Progenitor cell of endocrine pancreas (in vitro differentiated cells): ENCODE measurements around the gene CEP63. TPM values are rescaled to one million over a fixed set of nuclear protein-coding genes. Genes with fewer than 3 reads are reported as not detected.

Experiments used
- DNase-seq: peaks from one replicate; pipeline ENCODE4 v3.0.0; 2021; ENCODE audit warnings: low spot score; ENCODE audit not compliant: unreplicated experiment
- H3K27ac Mint-ChIP-seq: 2 replicates; pipeline ENCODE4 v1.8.0; 2021; ENCODE audit warnings: mild to moderate bottlenecking, moderate library complexity, mixed read lengths
- H3K27me3 Mint-ChIP-seq: 2 replicates; pipeline ENCODE4 v1.8.0; 2021; ENCODE audit warnings: mixed read lengths
- H3K36me3 Mint-ChIP-seq: 2 replicates; pipeline ENCODE4 v1.8.0; 2022; ENCODE audit warnings: mixed read lengths; ENCODE audit not compliant: insufficient read depth
- H3K4me1 Mint-ChIP-seq: 2 replicates; pipeline ENCODE4 v1.8.0; 2021; ENCODE audit warnings: low read depth, mixed read lengths
- H3K4me3 Mint-ChIP-seq: 2 replicates; pipeline ENCODE4 v1.8.0; 2021; ENCODE audit warnings: low read depth, mild to moderate bottlenecking, moderate library complexity, mixed read lengths
- H3K9me3 Mint-ChIP-seq: 2 replicates; pipeline ENCODE4 v1.8.0; 2021; ENCODE audit warnings: low read depth, mixed read lengths
- total RNA-seq: library from RNA; stranded (reverse); gene quantifications from 2 replicates; pipeline ENCODE4 v1.2.1, GENCODE V29; 2021
- TF ChIP-seq, protein P1 (sequence below): fragments of 200-600 bp; sonication (generic); IDR thresholded peaks from one replicate; pipeline ENCODE4 v1.5.0; 2021; ENCODE audit warnings: antibody characterized with exemption, mild to moderate bottlenecking; ENCODE audit not compliant: unreplicated experiment

The CEP63 gene
- total RNA-seq, 1 donor from 2014 or later: 25.7 TPM

DNA sequence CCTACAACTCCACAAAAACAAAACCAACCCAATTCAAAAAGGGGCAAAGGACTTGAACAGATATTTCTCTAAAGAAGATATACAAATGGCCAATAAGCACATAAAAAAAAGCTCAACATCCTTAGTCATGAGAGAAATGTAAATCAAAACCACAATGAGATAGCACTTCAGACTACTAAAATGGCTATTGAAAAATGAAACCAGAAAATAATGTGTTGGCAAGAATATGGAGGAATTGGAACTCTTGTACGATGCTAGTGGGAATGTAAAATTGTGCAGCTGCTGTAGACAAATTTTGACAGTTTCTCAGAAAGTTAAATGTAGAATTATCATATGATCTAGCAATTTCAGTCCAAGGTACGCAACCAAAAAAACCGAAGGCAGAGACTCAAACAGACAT, 136.0 kb downstream of the CEP63 start:
- Mint-ChIP-seq H3K9me3 (no peaks in the 10 kb centered on the region), H3K27me3 (no peaks in the 10 kb centered on the region), H3K27ac (no peak overlapping the region), H3K36me3 (no peaks in the 10 kb centered on the region), H3K4me3 (no peak overlapping the region), H3K4me1 (no peaks in the 10 kb centered on the region)
- no peak for DNase-seq
- TF ChIP-seq, protein P1, sequence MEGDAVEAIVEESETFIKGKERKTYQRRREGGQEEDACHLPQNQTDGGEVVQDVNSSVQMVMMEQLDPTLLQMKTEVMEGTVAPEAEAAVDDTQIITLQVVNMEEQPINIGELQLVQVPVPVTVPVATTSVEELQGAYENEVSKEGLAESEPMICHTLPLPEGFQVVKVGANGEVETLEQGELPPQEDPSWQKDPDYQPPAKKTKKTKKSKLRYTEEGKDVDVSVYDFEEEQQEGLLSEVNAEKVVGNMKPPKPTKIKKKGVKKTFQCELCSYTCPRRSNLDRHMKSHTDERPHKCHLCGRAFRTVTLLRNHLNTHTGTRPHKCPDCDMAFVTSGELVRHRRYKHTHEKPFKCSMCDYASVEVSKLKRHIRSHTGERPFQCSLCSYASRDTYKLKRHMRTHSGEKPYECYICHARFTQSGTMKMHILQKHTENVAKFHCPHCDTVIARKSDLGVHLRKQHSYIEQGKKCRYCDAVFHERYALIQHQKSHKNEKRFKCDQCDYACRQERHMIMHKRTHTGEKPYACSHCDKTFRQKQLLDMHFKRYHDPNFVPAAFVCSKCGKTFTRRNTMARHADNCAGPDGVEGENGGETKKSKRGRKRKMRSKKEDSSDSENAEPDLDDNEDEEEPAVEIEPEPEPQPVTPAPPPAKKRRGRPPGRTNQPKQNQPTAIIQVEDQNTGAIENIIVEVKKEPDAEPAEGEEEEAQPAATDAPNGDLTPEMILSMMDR: no peak

DNA sequence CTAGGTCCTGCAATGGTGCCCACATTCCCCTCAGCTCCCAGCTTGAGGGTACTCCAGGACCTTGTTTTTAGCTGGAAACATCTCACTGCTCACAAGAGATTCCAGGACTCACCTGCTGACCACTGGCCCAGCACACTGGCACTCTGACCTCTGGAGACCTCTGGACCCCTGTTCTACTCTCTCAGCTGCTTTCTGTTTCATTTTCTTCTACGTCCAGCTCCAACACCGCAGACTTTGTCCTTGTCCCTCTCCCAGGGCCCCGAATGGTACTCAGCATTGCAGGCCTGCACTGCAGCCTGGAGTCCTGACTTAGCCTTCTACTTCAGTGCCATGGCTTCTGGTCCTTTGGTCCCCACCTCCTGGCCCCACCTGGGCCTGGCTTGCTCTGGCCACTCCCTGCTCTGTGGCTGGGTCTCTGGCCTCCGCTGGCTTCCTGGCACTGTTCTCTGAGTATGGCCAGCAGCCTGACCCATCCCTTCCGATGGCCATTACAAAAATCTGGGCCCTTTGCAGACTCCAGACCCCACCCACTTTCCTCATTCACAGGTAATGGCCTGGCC, 137.0 kb downstream of the CEP63 start:
- no peak overlapping the region for H3K27ac Mint-ChIP-seq
- no peak for DNase-seq
- no peaks in the 10 kb centered on the region for H3K27me3 Mint-ChIP-seq
- H3K4me1 Mint-ChIP-seq: no peaks in the 10 kb centered on the region
- no peak overlapping the region for H3K4me3 Mint-ChIP-seq
- no peaks in the 10 kb centered on the region for H3K36me3 Mint-ChIP-seq
- no peaks in the 10 kb centered on the region for H3K9me3 Mint-ChIP-seq
- TF ChIP-seq, protein P1: no peak

DNA sequence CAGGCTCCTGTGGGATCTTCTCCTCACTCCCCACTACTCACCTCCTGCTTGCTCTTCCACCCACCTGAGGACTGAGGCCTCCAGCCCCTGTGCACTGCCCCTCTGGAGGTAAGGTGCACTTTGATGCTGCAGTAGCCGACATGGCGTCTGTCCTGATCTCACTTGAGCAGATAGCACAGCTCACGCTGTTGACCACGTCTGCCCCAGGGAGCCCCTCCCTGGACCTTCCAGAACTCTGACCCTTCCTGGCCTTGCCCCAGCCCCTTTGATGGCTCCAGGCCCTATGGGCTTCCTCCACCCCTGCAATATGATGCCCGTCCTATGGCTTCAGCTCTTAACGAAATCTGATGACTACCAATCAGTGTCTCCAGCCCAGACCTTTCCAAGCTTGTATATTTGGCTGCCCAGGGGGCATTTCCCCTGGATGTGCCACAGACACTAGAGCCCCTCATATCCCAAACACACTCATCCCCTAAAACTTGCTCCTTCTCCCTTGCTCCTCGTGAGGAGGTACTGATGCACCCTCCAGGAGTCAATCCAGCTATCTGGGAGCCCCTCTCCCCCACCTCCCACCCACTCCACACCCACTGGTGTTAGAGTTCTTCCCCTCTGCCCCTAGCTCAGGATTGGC, 137.9 kb downstream of the CEP63 start:
- TF ChIP-seq, protein P1: no peak
- DNase-seq: peak; percentile 4
- Mint-ChIP-seq H3K27me3 (no peaks in the 10 kb centered on the region), H3K36me3 (no peaks in the 10 kb centered on the region), H3K4me3 (no peak overlapping the region), H3K9me3 (no peaks in the 10 kb centered on the region), H3K27ac (no peak overlapping the region), H3K4me1 (no peaks in the 10 kb centered on the region)

Other genes starting within 250 kb of the CEP63 start
- 82.3 and 85.2 TPM in 2 replicates for gene RYK, start 235.2 kb upstream of the CEP63 start, total RNA-seq
- gene AMOTL2, start 111.6 kb upstream of the CEP63 start, total RNA-seq: 93.2 and 94.4 TPM in 2 replicates
- gene ANAPC13, start 72 bp upstream of the CEP63 start, total RNA-seq: 63.9 and 67.0 TPM in 2 replicates
- not detected in 2 replicates for gene KY, start 165.0 kb downstream of the CEP63 start, total RNA-seq